ENCODE data around the gene C2orf80.

- TF ChIP-seq POLR2A (IDR thresholded peaks at IDR 0.05; ENCODE audit: low read depth, low read length) (no peak), FOS (IDR thresholded peaks at IDR 0.05; ENCODE audit: borderline replicate concordance, insufficient read depth, low read length) (no peak), EZH2 (IDR thresholded peaks at IDR 0.05; ENCODE audit: borderline replicate concordance, low read depth, low read length, severe bottlenecking) (no peak), POLR2AphosphoS5 (IDR thresholded peaks at IDR 0.05; ENCODE audit: insufficient read depth, low read depth, low read length) (no peak)
- TF ChIP-seq, protein P1, sequence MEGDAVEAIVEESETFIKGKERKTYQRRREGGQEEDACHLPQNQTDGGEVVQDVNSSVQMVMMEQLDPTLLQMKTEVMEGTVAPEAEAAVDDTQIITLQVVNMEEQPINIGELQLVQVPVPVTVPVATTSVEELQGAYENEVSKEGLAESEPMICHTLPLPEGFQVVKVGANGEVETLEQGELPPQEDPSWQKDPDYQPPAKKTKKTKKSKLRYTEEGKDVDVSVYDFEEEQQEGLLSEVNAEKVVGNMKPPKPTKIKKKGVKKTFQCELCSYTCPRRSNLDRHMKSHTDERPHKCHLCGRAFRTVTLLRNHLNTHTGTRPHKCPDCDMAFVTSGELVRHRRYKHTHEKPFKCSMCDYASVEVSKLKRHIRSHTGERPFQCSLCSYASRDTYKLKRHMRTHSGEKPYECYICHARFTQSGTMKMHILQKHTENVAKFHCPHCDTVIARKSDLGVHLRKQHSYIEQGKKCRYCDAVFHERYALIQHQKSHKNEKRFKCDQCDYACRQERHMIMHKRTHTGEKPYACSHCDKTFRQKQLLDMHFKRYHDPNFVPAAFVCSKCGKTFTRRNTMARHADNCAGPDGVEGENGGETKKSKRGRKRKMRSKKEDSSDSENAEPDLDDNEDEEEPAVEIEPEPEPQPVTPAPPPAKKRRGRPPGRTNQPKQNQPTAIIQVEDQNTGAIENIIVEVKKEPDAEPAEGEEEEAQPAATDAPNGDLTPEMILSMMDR (IDR thresholded peaks at IDR 0.05; ENCODE audit: extremely low read depth in 1 of 2, insufficient read depth in 1 of 2, low read depth in 1 of 2, low read length in 2 of 2), result no peak
Observed at GRCh38 chr2:208134928-208135586, 54.8 kb downstream of the C2orf80 start.
